Aorta (tissue), 5 donors: Measurements from ENCODE around the gene ARSA. TPM values are rescaled to one million over a fixed set of nuclear protein-coding genes. Genes with fewer than 3 reads are reported as not detected.

Experiments used
- ATAC-seq: fragments of 200-7000 bp; cut with Tn5 transposase; one replicate; pipeline ENCODE4 v1.9.1; 2022; ENCODE audit warnings: moderate library complexity; ENCODE audit not compliant: low FRiP score
- DNase-seq, 2 donors: peaks; one replicate each; pipeline ENCODE4 v3.0.0-alpha.2; 2020
- H3K27ac ChIP-seq, 2 donors: one replicate each; pipeline ENCODE4 v1.5.1; 2013; ENCODE audit warnings: low read length in 2 of 2, mild to moderate bottlenecking in 2 of 2, moderate library complexity in 2 of 2, control low read depth in 1 of 2, inconsistent platforms in 1 of 2, low read depth in 1 of 2
- H3K27me3 ChIP-seq, 2 donors: one replicate each; pipeline ENCODE4 v1.6.1; 2013; ENCODE audit warnings: control low read depth in 1 of 2, low read length in 1 of 2, mild to moderate bottlenecking in 1 of 2, moderate library complexity in 1 of 2; ENCODE audit not compliant: insufficient read depth in 2 of 2, control insufficient read depth in 1 of 2
- H3K36me3 ChIP-seq, 2 donors: one replicate each; pipeline ENCODE4 v1.6.1; 2013; ENCODE audit warnings: control low read depth in 1 of 2, low read length in 1 of 2, mild to moderate bottlenecking in 1 of 2; ENCODE audit not compliant: insufficient read depth in 2 of 2, control insufficient read depth in 1 of 2
- H3K4me1 ChIP-seq, 2 donors: one replicate each; pipeline ENCODE4 v1.6.1; 2013; ENCODE audit warnings: low read length in 2 of 2, control low read depth in 1 of 2, mild to moderate bottlenecking in 1 of 2, moderate library complexity in 1 of 2; ENCODE audit not compliant: insufficient read depth in 2 of 2, control insufficient read depth in 1 of 2
- H3K4me3 ChIP-seq, 2 donors: one replicate each; pipeline ENCODE4 v1.5.1; 2013; ENCODE audit warnings: low read length in 2 of 2, control low read depth in 1 of 2, mild to moderate bottlenecking in 1 of 2
- H3K9me3 ChIP-seq: one replicate; pipeline ENCODE4 v1.6.1; 2013; ENCODE audit warnings: mild to moderate bottlenecking, low read length; ENCODE audit not compliant: control insufficient read depth
- WGBS, 2 donors: extraction: QIAGEN DNeasy Blood & Tissue Kit; methylation state at CpG; one replicate each; pipeline ENCODE4 v1.1.7; 2013; 5-methylcytosine and 5-hydroxymethylcytosine counted together
- intact Hi-C, 2 donors: fragments of 100-400 bp; cut with DNase I; formaldehyde crosslinking; loops; one replicate each; pipeline versions ENCODE4 v1.14.2 to v1.15.0; 2022
- polyA plus RNA-seq, 2 donors: library from polyadenylated mRNA; stranded (reverse); fragments of 200-250 nt; gene quantifications; one replicate each; pipeline ENCODE4 v1.2.3, GENCODE V29; 2013
- total RNA-seq, 2 donors: library from RNA; stranded (reverse); fragmentation: NEBNext Ultra II Directional; extraction: Animal tissue kit (Norgen Biotek cat#: 25700); gene quantifications; one replicate each; pipeline ENCODE4 v1.2.1, GENCODE V29; 2021
- donor health status: healthy with polysubstance abuse.
- donor health status: Bipolar disorder and iron deficiency.
- donor health status: DM: no; HTN: no; CAD: no.
- donor health status: DM: no; HTN: no; CAD: no.
- donor health status: DM: yes; HTN: yes; CAD: no.

The ARSA gene
- total and polyA plus RNA-seq, 4 donors, result 15.7 to 120 (median 42.5) TPM

- ATAC-seq (no peak), DNase-seq (peak in 1 of 2 donors; percentile 67)
- Histone ChIP-seq H3K36me3 (no peaks in the 10 kb centered on the region), H3K27ac (no peak overlapping the region), H3K4me1 (no peaks in the 10 kb centered on the region), H3K9me3 (no peaks in the 10 kb centered on the region), H3K27me3 (no peaks in the 10 kb centered on the region), H3K4me3 (no peak overlapping the region)
- 4% methylated on average over 46 to 70 of the region's 70 CpGs for WGBS, 2 donors
- intact Hi-C loops, result no loop called here
Measured at GRCh38 chr22:50603511-50604255, 24.3 kb downstream of the ARSA start.

DNA sequence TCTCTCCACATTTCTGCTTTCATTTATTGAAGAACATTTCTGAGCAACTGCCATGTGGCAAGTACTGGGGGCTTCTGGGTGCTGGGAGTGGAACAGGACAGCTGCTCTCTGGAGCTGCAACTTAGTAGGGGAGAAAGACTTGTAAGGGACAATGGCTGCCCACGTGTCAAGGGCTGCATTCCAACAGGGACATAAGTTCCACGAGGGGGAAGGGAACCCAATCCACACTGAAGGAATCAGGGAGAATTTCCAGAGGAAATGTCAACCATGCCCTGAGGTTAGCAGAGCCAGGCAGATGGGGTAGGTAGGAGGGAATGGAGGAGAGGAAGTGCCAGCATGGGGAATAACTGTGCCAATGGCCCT, 25.6 kb downstream of the ARSA start:
- DNase-seq, result no peak
- ATAC-seq, result no peak
- no peaks in the 10 kb centered on the region for H3K27me3 ChIP-seq
- H3K27ac ChIP-seq, result no peak overlapping the region
- no peaks in the 10 kb centered on the region for H3K4me1 ChIP-seq
- no peak overlapping the region for H3K4me3 ChIP-seq
- intact Hi-C loops, result no loop called here
- no peaks in the 10 kb centered on the region for H3K9me3 ChIP-seq
- WGBS, 2 donors, result 11 to 14% methylated on average over 2 of the region's 2 CpGs
- no peaks in the 10 kb centered on the region for H3K36me3 ChIP-seq

GRCh38 chr22:50601669-50602337, 26.1 kb downstream of the ARSA start:
- no peak overlapping the region for H3K27ac ChIP-seq
- DNase-seq (no peak), ATAC-seq (no peak)
- H3K27me3 ChIP-seq, result no peaks in the 10 kb centered on the region
- intact Hi-C loops, result no loop called here
- H3K36me3 ChIP-seq, result no peaks in the 10 kb centered on the region
- H3K4me3 ChIP-seq, result no peak overlapping the region
- H3K4me1 ChIP-seq, result no peaks in the 10 kb centered on the region
- no peaks in the 10 kb centered on the region for H3K9me3 ChIP-seq
- WGBS, 2 donors, result 43 to 45% methylated on average over 12 of the region's 12 CpGs

GRCh38 chr22:50600967-50601668, 26.8 kb downstream of the ARSA start:
- intact Hi-C loops, result no loop called here
- H3K36me3 ChIP-seq, result no peaks in the 10 kb centered on the region
- peak overlapping the region; percentile 35 to 40 for H3K4me3 ChIP-seq
- H3K27ac ChIP-seq, result no peak overlapping the region
- no peaks in the 10 kb centered on the region for H3K27me3 ChIP-seq
- ATAC-seq (no peak), DNase-seq (peak in 1 of 2 donors; percentile 73)
- H3K9me3 ChIP-seq, result no peaks in the 10 kb centered on the region
- 6 to 8% methylated on average over 37 to 52 of the region's 52 CpGs for WGBS, 2 donors
- no peaks in the 10 kb centered on the region for H3K4me1 ChIP-seq

DNA sequence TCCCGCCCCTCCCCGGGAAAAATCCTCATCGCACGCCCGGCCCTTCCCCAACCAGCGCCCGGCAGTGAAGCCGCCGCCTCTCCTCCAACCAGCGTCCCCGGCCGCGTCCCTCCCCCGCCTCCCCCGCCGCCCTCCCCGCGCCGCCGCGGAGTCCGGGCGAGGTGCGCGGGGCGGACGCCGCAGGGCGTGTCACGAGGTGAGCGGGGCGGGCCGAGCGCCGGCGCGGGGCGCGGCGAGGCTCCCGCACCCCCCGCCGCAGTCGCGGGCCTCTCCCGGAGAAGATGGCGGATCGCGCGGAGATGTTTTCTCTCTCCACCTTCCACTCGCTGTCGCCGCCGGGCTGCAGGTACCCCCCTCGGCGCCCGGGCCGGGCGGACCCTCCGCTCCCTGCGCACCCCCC, 27.4 kb downstream of the ARSA start, which contains the start of gene MAPK8IP2:
TSS of gene MAPK8IP2 (plus strand) at position 256 of the 400 bp plus-strand sequence. CDS start at position 282, 26 bp downstream.
- Histone ChIP-seq H3K9me3 (no peaks in the 10 kb centered on the region), H3K27ac (no peak within 1 kb of the TSS), H3K4me1 (no peaks in the 10 kb centered on the region), H3K4me3 (peak within 1 kb of the TSS; percentile 35 to 40), H3K36me3 (no peaks in the 10 kb centered on the region), H3K27me3 (no peaks in the 10 kb centered on the region)
- ATAC-seq (no peak), DNase-seq (peak in 1 of 2 donors; percentile 75)
- intact Hi-C loops, result no loop called here
- WGBS, 2 donors, result 0 to 1% methylated on average over 14 to 61 of the region's 61 CpGs

DNA sequence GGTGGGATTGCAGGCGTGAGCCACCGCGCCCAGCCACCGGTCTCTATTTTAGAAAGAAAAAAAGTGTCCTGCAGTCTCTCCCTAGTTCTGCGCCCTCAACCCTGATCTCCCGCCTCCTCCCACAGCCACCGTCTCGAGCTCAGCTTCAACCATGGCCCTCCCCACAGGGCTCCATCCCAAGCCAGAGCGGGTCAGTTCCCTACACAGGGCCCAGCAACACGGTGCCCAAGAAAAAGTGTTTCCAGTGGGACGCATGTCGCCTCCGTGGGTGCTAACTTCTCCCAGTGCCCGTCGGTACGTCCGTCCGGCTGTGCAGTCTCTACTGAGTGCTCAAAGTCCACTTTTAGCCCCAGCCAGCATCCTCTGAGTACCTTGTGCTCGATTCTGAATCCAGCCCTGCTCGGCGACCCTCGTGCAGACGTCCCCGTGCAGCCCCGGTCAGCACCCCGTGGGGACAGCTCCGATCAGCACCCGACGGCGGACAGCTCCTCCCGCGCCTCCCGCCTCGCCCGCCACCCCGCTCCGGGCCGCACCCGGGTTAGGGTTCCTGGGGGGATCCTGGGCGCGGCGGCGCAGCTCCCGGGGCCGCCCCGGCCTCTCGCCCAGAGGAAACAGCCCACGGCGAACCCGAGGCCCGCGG, 28.0 kb downstream of the ARSA start:
- intact Hi-C loops, result no loop called here
- no peak overlapping the region for H3K27ac ChIP-seq
- DNase-seq (peak; percentile 65 to 89), ATAC-seq (peak; percentile 71)
- no peaks in the 10 kb centered on the region for H3K27me3 ChIP-seq
- 13 to 21% methylated on average over 33 to 52 of the region's 52 CpGs for WGBS, 2 donors
- no peaks in the 10 kb centered on the region for H3K4me1 ChIP-seq
- no peaks in the 10 kb centered on the region for H3K9me3 ChIP-seq
- H3K4me3 ChIP-seq, result peak overlapping the region; percentile 35 to 40
- no peaks in the 10 kb centered on the region for H3K36me3 ChIP-seq

DNA sequence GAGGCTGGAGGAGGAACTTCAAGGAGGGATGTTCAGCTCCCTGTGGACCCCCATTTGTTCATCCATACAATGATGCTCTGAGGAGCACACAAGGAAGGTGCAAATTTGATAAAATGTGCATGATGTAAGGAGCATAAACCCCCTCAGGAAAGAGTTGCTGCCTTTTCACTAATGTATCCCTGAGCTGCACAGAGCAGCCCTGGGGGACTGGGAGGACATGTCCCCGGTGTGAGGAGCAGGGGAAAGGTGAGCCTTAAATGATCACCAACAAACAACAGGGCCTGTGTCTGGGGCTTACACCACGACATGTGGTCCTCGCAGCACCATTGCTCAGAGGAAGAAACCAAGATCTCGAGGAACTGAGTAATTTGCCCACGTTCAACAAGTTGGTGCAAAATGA, 30.9 kb downstream of the ARSA start:
- no peak for ATAC-seq

GRCh38 chr22:50595189-50595588, 32.8 kb downstream of the ARSA start:
- no peak overlapping the region for H3K27ac ChIP-seq
- no peaks in the 10 kb centered on the region for H3K27me3 ChIP-seq
- 86 to 92% methylated on average over 3 of the region's 3 CpGs for WGBS, 2 donors
- DNase-seq (no peak), ATAC-seq (no peak)
- intact Hi-C loops, result no loop called here
- no peaks in the 10 kb centered on the region for H3K9me3 ChIP-seq
- H3K4me1 ChIP-seq, result no peaks in the 10 kb centered on the region
- no peaks in the 10 kb centered on the region for H3K36me3 ChIP-seq
- H3K4me3 ChIP-seq, result no peak overlapping the region

More for the DNA sequence above, 30.9 kb downstream of the ARSA start:
- Histone ChIP-seq H3K36me3 (no peaks in the 10 kb centered on the region), H3K9me3 (no peaks in the 10 kb centered on the region), H3K27me3 (no peaks in the 10 kb centered on the region), H3K4me3 (no peak overlapping the region), H3K27ac (no peak overlapping the region), H3K4me1 (no peaks in the 10 kb centered on the region)
- DNase-seq, result no peak
- intact Hi-C loops, result no loop called here
- 86 to 90% methylated on average over 5 of the region's 5 CpGs for WGBS, 2 donors
